LNCaP clone FGC (cell line): ENCODE results near the gene CMTM5.
"Not testable (repeated sequence)": the region's sequence is repeated elsewhere in the genome, so short reads cannot be mapped to it uniquely, and the experiment has no call there.

Experiments used
- DNase-seq: peaks from one replicate; pipeline ENCODE4 v3.0.0-alpha.2; 2011; ENCODE audit warnings: low read depth
- H3K4me3 ChIP-seq: 2 replicates; pipeline ENCODE4 v1.5.1; 2011; ENCODE audit warnings: mild to moderate bottlenecking, low read depth, low read length, control low read depth
- CTCF ChIP-seq: IDR thresholded peaks from 2 replicates; pipeline ENCODE4 v1.5.1; 2012; ENCODE audit warnings: mild to moderate bottlenecking; ENCODE audit not compliant: control insufficient read depth, insufficient read depth; ENCODE audit errors: extremely low read depth

CMTM5 gene

GRCh38 chr14:23398348-23398747, 21.5 kb downstream of the CMTM5 start:
- TF ChIP-seq CTCF = no peak
- DNase-seq = no peak
- no peak overlapping the region for H3K4me3 ChIP-seq

GRCh38 chr14:23399136-23399535, 22.3 kb downstream of the CMTM5 start:
- no peak for TF ChIP-seq CTCF
- no peak overlapping the region for H3K4me3 ChIP-seq
- no peak for DNase-seq

- TF ChIP-seq CTCF = no peak
- no peak for DNase-seq
- no peak overlapping the region for H3K4me3 ChIP-seq
Measured at GRCh38 chr14:23399591-23399990, 22.7 kb downstream of the CMTM5 start.

GRCh38 chr14:23400496-23401149, 23.8 kb downstream of the CMTM5 start:
- DNase-seq, H3K4me3 ChIP-seq: not testable (repeated sequence)

GRCh38 chr14:23401291-23401690, 24.4 kb downstream of the CMTM5 start:
- no peak for TF ChIP-seq CTCF
- no peak overlapping the region for H3K4me3 ChIP-seq
- DNase-seq = no peak

- no peak for TF ChIP-seq CTCF
- peak overlapping the region; percentile 30 for H3K4me3 ChIP-seq
Measured at GRCh38 chr14:23402296-23403138, 25.7 kb downstream of the CMTM5 start.

GRCh38 chr14:23403139-23403438, 26.2 kb downstream of the CMTM5 start:
- DNase-seq = no peak
- no peak for TF ChIP-seq CTCF
- no peak overlapping the region for H3K4me3 ChIP-seq

More at GRCh38 chr14:23402296-23403138, 25.7 kb downstream of the CMTM5 start:
- DNase-seq = no peak
